Activated naive CD8-positive, alpha-beta T cell treated with anti-CD3 and anti-CD28 coated beads for 36 hours (primary cell): ENCODE data around the gene HBM. TPM values are rescaled to one million over a fixed set of nuclear protein-coding genes. Genes with fewer than 3 reads are reported as not detected.
"Not testable (repeated sequence)": the region's sequence is repeated elsewhere in the genome, so short reads cannot be mapped to it uniquely, and the experiment has no call there.

ENCODE experiments used
- DNase-seq: peaks from one replicate; pipeline ENCODE4 v3.0.0; 2021
- H3K27ac Mint-ChIP-seq: one replicate; pipeline ENCODE4 v1.8.0; 2022; ENCODE audit warnings: mild to moderate bottlenecking, moderate library complexity, mixed read lengths
- H3K27me3 Mint-ChIP-seq: one replicate; pipeline ENCODE4 v1.8.0; 2022; ENCODE audit warnings: mild to moderate bottlenecking, mixed read lengths
- H3K36me3 Mint-ChIP-seq: one replicate; pipeline ENCODE4 v1.8.0; 2021; ENCODE audit warnings: mild to moderate bottlenecking, mixed read lengths
- H3K4me1 Mint-ChIP-seq: one replicate; pipeline ENCODE4 v1.8.0; 2021; ENCODE audit warnings: mixed read lengths
- H3K4me3 Mint-ChIP-seq: one replicate; pipeline ENCODE4 v1.8.0; 2022; ENCODE audit warnings: mild to moderate bottlenecking, moderate library complexity, mixed read lengths
- H3K9me3 Mint-ChIP-seq: one replicate; pipeline ENCODE4 v1.8.0; 2022; ENCODE audit warnings: mixed read lengths
- total RNA-seq, 2 experiments: library from RNA; stranded (reverse); gene quantifications; one replicate each; pipeline ENCODE4 v1.2.3, GENCODE V29; 2021

Gene HBM
- total RNA-seq, 2 experiments from 2014 or later, result not detected

DNA sequence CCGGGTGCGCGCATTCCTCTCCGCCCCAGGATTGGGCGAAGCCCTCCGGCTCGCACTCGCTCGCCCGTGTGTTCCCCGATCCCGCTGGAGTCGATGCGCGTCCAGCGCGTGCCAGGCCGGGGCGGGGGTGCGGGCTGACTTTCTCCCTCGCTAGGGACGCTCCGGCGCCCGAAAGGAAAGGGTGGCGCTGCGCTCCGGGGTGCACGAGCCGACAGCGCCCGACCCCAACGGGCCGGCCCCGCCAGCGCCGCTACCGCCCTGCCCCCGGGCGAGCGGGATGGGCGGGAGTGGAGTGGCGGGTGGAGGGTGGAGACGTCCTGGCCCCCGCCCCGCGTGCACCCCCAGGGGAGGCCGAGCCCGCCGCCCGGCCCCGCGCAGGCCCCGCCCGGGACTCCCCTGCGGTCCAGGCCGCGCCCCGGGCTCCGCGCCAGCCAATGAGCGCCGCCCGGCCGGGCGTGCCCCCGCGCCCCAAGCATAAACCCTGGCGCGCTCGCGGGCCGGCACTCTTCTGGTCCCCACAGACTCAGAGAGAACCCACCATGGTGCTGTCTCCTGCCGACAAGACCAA lies 6.7 kb downstream of the HBM start, which contains the start of gene HBA2:
HBA2 (plus strand) TSS at position 503 of the 568 bp plus-strand sequence; CDS start at position 540, 37 bp downstream.
- DNase-seq, H3K4me3 Mint-ChIP-seq, H3K27ac Mint-ChIP-seq, H3K36me3 Mint-ChIP-seq, H3K9me3 Mint-ChIP-seq: not testable (repeated sequence)
- peaks cover 11% of the 10 kb centered on the region for H3K4me1 Mint-ChIP-seq
- peaks cover 72% of the 10 kb centered on the region for H3K27me3 Mint-ChIP-seq

DNA sequence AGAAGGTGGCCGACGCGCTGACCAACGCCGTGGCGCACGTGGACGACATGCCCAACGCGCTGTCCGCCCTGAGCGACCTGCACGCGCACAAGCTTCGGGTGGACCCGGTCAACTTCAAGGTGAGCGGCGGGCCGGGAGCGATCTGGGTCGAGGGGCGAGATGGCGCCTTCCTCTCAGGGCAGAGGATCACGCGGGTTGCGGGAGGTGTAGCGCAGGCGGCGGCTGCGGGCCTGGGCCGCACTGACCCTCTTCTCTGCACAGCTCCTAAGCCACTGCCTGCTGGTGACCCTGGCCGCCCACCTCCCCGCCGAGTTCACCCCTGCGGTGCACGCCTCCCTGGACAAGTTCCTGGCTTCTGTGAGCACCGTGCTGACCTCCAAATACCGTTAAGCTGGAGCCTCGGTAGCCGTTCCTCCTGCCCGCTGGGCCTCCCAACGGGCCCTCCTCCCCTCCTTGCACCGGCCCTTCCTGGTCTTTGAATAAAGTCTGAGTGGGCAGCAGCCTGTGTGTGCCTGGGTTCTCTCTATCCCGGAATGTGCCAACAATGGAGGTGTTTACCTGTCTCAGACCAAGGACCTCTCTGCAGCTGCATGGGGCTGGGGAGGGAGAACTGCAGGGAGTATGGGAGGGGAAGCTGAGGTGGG lies 7.6 kb downstream of the HBM start:
- H3K27ac Mint-ChIP-seq, DNase-seq, H3K36me3 Mint-ChIP-seq, H3K9me3 Mint-ChIP-seq, H3K4me3 Mint-ChIP-seq: not testable (repeated sequence)
- Mint-ChIP-seq H3K4me1 (peaks cover 15% of the 10 kb centered on the region), H3K27me3 (peaks cover 72% of the 10 kb centered on the region)

DNA sequence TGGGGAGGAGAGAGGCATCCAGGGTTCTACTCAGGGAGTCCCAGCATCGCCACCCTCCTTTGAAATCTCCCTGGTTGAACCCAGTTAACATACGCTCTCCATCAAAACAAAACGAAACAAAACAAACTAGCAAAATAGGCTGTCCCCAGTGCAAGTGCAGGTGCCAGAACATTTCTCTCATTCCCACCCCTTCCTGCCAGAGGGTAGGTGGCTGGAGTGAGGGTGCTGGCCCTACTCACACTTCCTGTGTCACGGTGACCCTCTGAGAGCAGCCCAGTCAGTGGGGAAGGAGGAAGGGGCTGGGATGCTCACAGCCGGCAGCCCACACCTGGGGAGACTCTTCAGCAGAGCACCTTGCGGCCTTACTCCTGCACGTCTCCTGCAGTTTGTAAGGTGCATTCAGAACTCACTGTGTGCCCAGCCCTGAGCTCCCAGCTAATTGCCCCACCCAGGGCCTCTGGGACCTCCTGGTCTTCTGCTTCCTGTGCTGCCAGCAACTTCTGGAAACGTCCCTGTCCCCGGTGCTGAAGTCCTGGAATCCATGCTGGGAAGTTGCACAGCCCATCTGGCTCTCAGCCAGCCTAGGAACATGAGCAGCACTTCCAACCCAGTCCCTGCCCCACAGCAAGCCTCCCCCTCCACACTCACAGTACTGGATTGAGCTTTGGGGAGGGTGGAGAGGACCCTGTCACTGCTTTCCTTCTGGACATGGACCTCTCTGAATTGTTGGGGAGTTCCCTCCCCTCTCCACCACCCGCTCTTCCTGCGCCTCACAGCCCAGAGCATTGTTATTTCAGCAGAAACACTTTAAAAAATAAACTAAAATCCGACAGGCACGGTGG lies 8.4 kb downstream of the HBM start:
- peaks cover 71% of the 10 kb centered on the region for H3K27me3 Mint-ChIP-seq
- H3K27ac Mint-ChIP-seq, H3K4me3 Mint-ChIP-seq, H3K9me3 Mint-ChIP-seq, DNase-seq, H3K36me3 Mint-ChIP-seq: not testable (repeated sequence)
- peaks cover 15% of the 10 kb centered on the region for H3K4me1 Mint-ChIP-seq

DNA sequence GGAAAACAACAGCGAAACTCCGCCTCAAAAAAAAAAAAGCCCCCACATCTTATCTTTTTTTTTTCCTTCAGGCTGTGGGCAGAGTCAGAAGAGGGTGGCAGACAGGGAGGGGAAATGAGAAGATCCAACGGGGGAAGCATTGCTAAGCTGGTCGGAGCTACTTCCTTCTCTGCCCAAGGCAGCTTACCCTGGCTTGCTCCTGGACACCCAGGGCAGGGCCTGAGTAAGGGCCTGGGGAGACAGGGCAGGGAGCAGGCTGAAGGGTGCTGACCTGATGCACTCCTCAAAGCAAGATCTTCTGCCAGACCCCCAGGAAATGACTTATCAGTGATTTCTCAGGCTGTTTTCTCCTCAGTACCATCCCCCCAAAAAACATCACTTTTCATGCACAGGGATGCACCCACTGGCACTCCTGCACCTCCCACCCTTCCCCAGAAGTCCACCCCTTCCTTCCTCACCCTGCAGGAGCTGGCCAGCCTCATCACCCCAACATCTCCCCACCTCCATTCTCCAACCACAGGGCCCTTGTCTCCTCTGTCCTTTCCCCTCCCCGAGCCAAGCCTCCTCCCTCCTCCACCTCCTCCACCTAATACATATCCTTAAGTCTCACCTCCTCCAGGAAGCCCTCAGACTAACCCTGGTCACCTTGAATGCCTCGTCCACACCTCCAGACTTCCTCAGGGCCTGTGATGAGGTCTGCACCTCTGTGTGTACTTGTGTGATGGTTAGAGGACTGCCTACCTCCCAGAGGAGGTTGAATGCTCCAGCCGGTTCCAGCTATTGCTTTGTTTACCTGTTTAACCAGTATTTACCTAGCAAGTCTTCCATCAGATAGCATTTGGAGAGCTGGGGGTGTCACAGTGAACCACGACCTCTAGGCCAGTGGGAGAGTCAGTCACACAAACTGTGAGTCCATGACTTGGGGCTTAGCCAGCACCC lies 9.5 kb downstream of the HBM start:
- no peak for DNase-seq
- Mint-ChIP-seq H3K36me3 (no peaks in the 10 kb centered on the region), H3K27ac (no peak overlapping the region), H3K4me3 (no peak overlapping the region), H3K9me3 (no peaks in the 10 kb centered on the region), H3K27me3 (peaks cover 70% of the 10 kb centered on the region), H3K4me1 (peaks cover 12% of the 10 kb centered on the region)

DNA sequence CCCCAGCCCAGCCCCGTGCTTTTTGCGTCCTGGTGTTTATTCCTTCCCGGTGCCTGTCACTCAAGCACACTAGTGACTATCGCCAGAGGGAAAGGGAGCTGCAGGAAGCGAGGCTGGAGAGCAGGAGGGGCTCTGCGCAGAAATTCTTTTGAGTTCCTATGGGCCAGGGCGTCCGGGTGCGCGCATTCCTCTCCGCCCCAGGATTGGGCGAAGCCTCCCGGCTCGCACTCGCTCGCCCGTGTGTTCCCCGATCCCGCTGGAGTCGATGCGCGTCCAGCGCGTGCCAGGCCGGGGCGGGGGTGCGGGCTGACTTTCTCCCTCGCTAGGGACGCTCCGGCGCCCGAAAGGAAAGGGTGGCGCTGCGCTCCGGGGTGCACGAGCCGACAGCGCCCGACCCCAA lies 10.2 kb downstream of the HBM start:
- not testable (repeated sequence) for H3K36me3 Mint-ChIP-seq

DNA sequence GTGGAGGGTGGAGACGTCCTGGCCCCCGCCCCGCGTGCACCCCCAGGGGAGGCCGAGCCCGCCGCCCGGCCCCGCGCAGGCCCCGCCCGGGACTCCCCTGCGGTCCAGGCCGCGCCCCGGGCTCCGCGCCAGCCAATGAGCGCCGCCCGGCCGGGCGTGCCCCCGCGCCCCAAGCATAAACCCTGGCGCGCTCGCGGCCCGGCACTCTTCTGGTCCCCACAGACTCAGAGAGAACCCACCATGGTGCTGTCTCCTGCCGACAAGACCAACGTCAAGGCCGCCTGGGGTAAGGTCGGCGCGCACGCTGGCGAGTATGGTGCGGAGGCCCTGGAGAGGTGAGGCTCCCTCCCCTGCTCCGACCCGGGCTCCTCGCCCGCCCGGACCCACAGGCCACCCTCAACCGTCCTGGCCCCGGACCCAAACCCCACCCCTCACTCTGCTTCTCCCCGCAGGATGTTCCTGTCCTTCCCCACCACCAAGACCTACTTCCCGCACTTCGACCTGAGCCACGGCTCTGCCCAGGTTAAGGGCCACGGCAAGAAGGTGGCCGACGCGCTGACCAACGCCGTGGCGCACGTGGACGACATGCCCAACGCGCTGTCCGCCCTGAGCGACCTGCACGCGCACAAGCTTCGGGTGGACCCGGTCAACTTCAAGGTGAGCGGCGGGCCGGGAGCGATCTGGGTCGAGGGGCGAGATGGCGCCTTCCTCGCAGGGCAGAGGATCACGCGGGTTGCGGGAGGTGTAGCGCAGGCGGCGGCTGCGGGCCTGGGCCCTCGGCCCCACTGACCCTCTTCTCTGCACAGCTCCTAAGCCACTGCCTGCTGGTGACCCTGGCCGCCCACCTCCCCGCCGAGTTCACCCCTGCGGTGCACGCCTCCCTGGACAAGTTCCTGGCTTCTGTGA lies 11.0 kb downstream of the HBM start, which contains the start of gene HBA1:
HBA1 (plus strand) TSS at position 204 of the 906 bp plus-strand sequence; CDS start at position 241, 37 bp downstream.
- not testable (repeated sequence) for H3K27ac Mint-ChIP-seq, H3K9me3 Mint-ChIP-seq, H3K36me3 Mint-ChIP-seq, H3K4me3 Mint-ChIP-seq
- DNase-seq, result peak; percentile 25
- Mint-ChIP-seq H3K27me3 (peaks cover 57% of the 10 kb centered on the region), H3K4me1 (peaks cover 12% of the 10 kb centered on the region)

More for the DNA sequence above, 10.2 kb downstream of the HBM start:
- H3K4me3 Mint-ChIP-seq, H3K27ac Mint-ChIP-seq, H3K9me3 Mint-ChIP-seq, DNase-seq: not testable (repeated sequence)
- H3K4me1 Mint-ChIP-seq, result peaks cover 12% of the 10 kb centered on the region
- peaks cover 63% of the 10 kb centered on the region for H3K27me3 Mint-ChIP-seq

DNA sequence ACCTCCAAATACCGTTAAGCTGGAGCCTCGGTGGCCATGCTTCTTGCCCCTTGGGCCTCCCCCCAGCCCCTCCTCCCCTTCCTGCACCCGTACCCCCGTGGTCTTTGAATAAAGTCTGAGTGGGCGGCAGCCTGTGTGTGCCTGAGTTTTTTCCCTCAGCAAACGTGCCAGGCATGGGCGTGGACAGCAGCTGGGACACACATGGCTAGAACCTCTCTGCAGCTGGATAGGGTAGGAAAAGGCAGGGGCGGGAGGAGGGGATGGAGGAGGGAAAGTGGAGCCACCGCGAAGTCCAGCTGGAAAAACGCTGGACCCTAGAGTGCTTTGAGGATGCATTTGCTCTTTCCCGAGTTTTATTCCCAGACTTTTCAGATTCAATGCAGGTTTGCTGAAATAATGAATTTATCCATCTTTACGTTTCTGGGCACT lies 11.6 kb downstream of the HBM start:
- no peak for DNase-seq
- Mint-ChIP-seq H3K27me3 (peaks cover 54% of the 10 kb centered on the region), H3K27ac (no peak overlapping the region), H3K36me3 (no peaks in the 10 kb centered on the region), H3K9me3 (no peaks in the 10 kb centered on the region), H3K4me3 (no peak overlapping the region), H3K4me1 (peaks cover 12% of the 10 kb centered on the region)

DNA sequence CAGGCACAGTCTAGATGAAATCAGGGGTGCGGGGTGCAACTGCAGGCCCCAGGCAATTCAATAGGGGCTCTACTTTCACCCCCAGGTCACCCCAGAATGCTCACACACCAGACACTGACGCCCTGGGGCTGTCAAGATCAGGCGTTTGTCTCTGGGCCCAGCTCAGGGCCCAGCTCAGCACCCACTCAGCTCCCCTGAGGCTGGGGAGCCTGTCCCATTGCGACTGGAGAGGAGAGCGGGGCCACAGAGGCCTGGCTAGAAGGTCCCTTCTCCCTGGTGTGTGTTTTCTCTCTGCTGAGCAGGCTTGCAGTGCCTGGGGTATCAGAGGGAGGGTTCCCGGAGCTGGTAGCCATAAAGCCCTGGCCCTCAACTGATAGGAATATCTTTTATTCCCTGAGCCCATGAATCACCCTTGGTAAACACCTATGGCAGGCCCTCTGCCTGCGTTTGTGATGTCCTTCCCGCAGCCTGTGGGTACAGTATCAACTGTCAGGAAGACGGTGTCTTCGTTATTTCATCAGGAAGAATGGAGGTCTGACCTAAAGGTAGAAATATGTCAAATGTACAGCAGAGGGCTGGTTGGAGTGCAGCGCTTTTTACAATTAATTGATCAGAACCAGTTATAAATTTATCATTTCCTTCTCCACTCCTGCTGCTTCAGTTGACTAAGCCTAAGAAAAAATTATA lies 12.3 kb downstream of the HBM start:
- H3K36me3 Mint-ChIP-seq, result no peaks in the 10 kb centered on the region
- H3K27me3 Mint-ChIP-seq, result peaks cover 53% of the 10 kb centered on the region
- peaks cover 12% of the 10 kb centered on the region for H3K4me1 Mint-ChIP-seq
- no peak overlapping the region for H3K27ac Mint-ChIP-seq
- H3K4me3 Mint-ChIP-seq, result no peak overlapping the region
- no peak for DNase-seq
- H3K9me3 Mint-ChIP-seq, result no peaks in the 10 kb centered on the region

DNA sequence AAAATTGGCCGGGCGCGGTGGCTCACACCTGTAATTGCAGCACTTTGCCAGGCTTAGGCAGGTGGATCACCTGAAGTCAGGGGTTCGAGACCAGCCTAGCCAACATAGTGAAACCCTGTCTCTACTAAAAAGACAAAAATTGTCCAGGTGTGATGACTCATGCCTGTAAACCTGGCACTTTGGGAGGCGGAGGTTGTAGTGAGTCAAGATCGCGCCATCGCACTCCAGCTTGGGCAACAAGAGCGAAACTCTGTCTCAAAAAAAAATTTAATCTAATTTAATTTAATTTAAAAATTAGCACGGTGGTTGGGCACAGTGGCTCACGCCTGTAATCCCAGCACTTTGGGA lies 12.9 kb downstream of the HBM start:
- H3K4me3 Mint-ChIP-seq, result no peak overlapping the region
- peaks cover 9% of the 10 kb centered on the region for H3K4me1 Mint-ChIP-seq
- H3K36me3 Mint-ChIP-seq, result no peaks in the 10 kb centered on the region
- no peak overlapping the region for H3K27ac Mint-ChIP-seq
- H3K27me3 Mint-ChIP-seq, result peaks cover 48% of the 10 kb centered on the region
- DNase-seq, result no peak
- H3K9me3 Mint-ChIP-seq, result no peaks in the 10 kb centered on the region

DNA sequence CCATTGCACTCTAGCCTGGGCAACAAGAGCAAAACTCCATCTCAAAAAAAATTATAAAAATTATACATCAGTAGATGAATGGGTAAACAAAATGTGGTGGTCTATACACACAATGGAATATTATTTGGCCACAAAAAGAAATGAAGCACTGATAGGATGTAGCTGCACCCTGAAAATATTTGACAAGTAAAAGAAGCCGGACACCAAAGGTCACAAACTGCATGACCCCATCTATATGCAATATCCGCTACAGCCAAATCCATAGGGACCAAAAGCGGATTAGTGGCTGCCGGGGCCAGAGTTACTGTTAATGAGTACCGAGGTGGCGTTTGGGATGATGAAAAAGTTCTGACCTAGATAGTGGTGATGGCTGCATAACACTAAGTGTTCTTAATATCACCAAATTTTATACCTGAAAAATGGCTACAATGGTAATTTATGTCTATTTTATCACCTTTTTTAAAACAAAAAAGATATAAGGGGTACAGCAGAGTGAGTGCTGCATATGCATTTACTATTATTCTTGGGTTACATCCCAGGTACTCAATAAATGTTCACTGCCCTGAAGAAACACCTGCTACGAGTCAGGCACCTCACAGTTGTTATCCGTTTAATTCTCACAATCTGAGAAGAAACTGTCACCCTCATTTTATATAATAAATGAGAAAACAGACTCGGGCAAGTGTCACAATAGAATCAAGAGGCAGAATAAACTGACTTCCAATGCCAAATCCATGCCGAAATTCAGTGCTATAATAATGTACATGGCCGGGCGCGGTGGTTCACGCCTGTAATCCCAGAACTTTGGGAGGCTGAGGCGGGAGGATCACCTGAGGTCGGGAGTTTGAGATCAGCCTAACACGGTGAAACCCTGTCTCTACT lies 13.7 kb downstream of the HBM start:
- Mint-ChIP-seq H3K27me3 (peaks cover 41% of the 10 kb centered on the region), H3K4me3 (no peak overlapping the region), H3K4me1 (peaks cover 8% of the 10 kb centered on the region), H3K27ac (no peak overlapping the region), H3K9me3 (no peaks in the 10 kb centered on the region), H3K36me3 (no peaks in the 10 kb centered on the region)
- DNase-seq, result no peak

DNA sequence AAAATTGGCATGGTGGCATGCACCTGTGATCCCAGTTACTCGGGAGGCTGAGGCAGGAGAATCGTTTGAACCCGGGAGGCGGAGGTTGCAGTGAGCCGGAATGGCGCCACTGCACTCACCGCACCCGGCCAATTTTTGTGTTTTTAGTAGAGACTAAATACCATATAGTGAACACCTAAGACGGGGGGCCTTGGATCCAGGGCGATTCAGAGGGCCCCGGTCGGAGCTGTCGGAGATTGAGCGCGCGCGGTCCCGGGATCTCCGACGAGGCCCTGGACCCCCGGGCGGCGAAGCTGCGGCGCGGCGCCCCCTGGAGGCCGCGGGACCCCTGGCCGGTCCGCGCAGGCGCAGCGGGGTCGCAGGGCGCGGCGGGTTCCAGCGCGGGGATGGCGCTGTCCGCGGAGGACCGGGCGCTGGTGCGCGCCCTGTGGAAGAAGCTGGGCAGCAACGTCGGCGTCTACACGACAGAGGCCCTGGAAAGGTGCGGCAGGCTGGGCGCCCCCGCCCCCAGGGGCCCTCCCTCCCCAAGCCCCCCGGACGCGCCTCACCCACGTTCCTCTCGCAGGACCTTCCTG lies 14.4 kb downstream of the HBM start, which contains the start of gene HBQ1:
HBQ1 (plus strand) TSS at position 359 of the 575 bp plus-strand sequence; CDS start at position 387, 28 bp downstream.
- Mint-ChIP-seq H3K9me3 (no peaks in the 10 kb centered on the region), H3K27ac (no peak within 1 kb of the TSS), H3K27me3 (peaks cover 34% of the 10 kb centered on the region), H3K36me3 (peaks cover 2% of the 10 kb centered on the region), H3K4me1 (peaks cover 6% of the 10 kb centered on the region), H3K4me3 (peak within 1 kb of the TSS; percentile 42)
- peak; percentile 76 for DNase-seq
